Heart left ventricle (tissue), 16 donors: ENCODE data around the gene MOCS3. TPM values are rescaled to one million over a fixed set of nuclear protein-coding genes. Genes with fewer than 3 reads are reported as not detected.
A peak's percentile ranks its signal among the peaks of the same experiment; 100 is the strongest.

Experiments used
- ATAC-seq, 4 donors: fragments of 200-7000 bp; cut with Tn5 transposase; one replicate each; pipeline ENCODE4 v1.9.1; 2020 to 2022; ENCODE audit warnings: moderate library complexity in 4 of 4, mild to moderate bottlenecking in 3 of 4, moderate number of reproducible peaks in 1 of 4
- DNase-seq, 5 donors: peaks; one replicate each; pipeline ENCODE4 v3.0.0-alpha.2; 2020
- H3K27ac ChIP-seq, 12 donors: fragments of 200-600 bp; sonication (generic) in 4 of 12; one replicate each; pipeline versions ENCODE4 v1.5.0 to v1.8.0; 2016 to 2022; ENCODE audit warnings: mild to moderate bottlenecking in 2 of 12
- H3K27me3 ChIP-seq, 9 donors: fragments of 200-600 bp; sonication (generic) in 2 of 9; one replicate each; pipeline versions ENCODE4 v1.5.1 to v1.8.0; 2016 to 2022; ENCODE audit warnings: mild to moderate bottlenecking in 3 of 9
- H3K36me3 ChIP-seq, 9 donors: fragments of 200-600 bp; sonication (generic) in 2 of 9; one replicate each; pipeline versions ENCODE4 v1.5.0 to v1.8.0; 2018 to 2022; ENCODE audit warnings: mild to moderate bottlenecking in 2 of 9
- H3K4me1 ChIP-seq, 12 donors: fragments of 200-600 bp; sonication (generic) in 4 of 12; one replicate each; pipeline versions ENCODE4 v1.5.0 to v1.8.0; 2016 to 2022; ENCODE audit warnings: mild to moderate bottlenecking in 3 of 12
- H3K4me3 ChIP-seq, 12 donors: fragments of 200-600 bp; sonication (generic) in 4 of 12; one replicate each; pipeline versions ENCODE4 v1.5.0 to v1.8.0; 2017 to 2022; ENCODE audit warnings: mild to moderate bottlenecking in 9 of 12, moderate library complexity in 4 of 12
- H3K9me3 ChIP-seq, 12 donors: fragments of 200-600 bp; sonication (generic) in 4 of 12; one replicate each; pipeline versions ENCODE4 v1.5.0 to v1.8.0; 2016 to 2022; ENCODE audit warnings: mild to moderate bottlenecking in 1 of 12
- CTCF ChIP-seq, 12 donors: fragments of 200-600 bp; sonication (generic) in 4 of 12; IDR thresholded peaks; one replicate each; pipeline versions ENCODE4 v1.5.0 to v1.8.0; 2018 to 2022; ENCODE audit warnings: antibody characterized with exemption in 12 of 12, mild to moderate bottlenecking in 5 of 12
- POLR2A ChIP-seq, 2 donors: fragments of 450-650 bp; IDR thresholded peaks; one replicate each; pipeline ENCODE4 v1.6.1; 2017; ENCODE audit warnings: antibody characterized with exemption in 2 of 2, mild to moderate bottlenecking in 2 of 2, moderate library complexity in 2 of 2
- WGBS, 4 donors: extraction: QIAGEN DNeasy Blood & Tissue Kit in 2 of 4; methylation state at CpG; one replicate each; pipeline versions ENCODE4 v1.1.5 to v1.1.7; 2013 to 2018; 5-methylcytosine and 5-hydroxymethylcytosine counted together
- intact Hi-C, 10 donors: fragments of 100-400 bp; cut with DNase I; formaldehyde crosslinking; loops; one replicate each; pipeline versions ENCODE4 v1.11.1 to v1.14.2; 2022
- polyA plus RNA-seq, 2 donors: library from polyadenylated mRNA; stranded (reverse); fragments of 200-250 nt; gene quantifications; one replicate each; pipeline ENCODE4 v1.2.3, GENCODE V29; 2013
- total RNA-seq, 9 donors: library from RNA; depleted of rRNA in 2 of 9; stranded (reverse); fragments of >200 nt in 2 of 9; fragmentation: NEBNext Ultra II Directional in 3 of 9; extraction: Animal tissue kit (Norgen Biotek cat#: 25700) in 3 of 9; gene quantifications; one replicate each; pipeline versions ENCODE4 v1.1.0 to v1.2.4, GENCODE V29; 2016 to 2023
- donor health status: ischemic (EF 13 %, LVEDD 7.1; RV severe dilation, severe dysfunction).
- donor health status: healthy with polysubstance abuse.
- donor health status: DM: no; HTN: yes; CAD: no.
- donor health status: DM: no; HTN: no; CAD: no.
- donor health status: ischemic (EF 25% LVEDD 6.9; RV normal size, moderate dysfunction).
- donor health status: ischemic (EF 25% LVEDD 5.7; RV mildly dilated, moderate dysfunction).
- donor health status: healthy.
- donor health status: DM: yes; HTN: yes; CAD: no.
- donor health status: ischemic (EF 35%, LVEDD 5.7; RV mildly dilated, moderate dysfunction).
- donor health status: nonischemic (EF 11% LVEDD 7.7; RV severe dilation, severe dysfunction).
- donor health status: DM: yes; HTN: yes; CAD: no.
- donor health status: PGD.
- donor health status: ischemic (EF 29% LVEDD 5.4; RV normal size, mild dysfunction).
- donor health status: nonischemic (EF 23%, LVEDD 6.1; RV moderate dilation, normal function).

Gene MOCS3
- total and polyA plus RNA-seq, 11 donors = 1.2 to 3.9 (median 2.8) TPM

- intact Hi-C loops = no loop called here
- Histone ChIP-seq H3K27me3 (peaks cover 0 to 35% (median 0%) of the 10 kb centered on the region in 9 donors), H3K4me1 (no peaks in the 10 kb centered on the region), H3K4me3 (no peak overlapping the region), H3K9me3 (no peaks in the 10 kb centered on the region), H3K36me3 (no peaks in the 10 kb centered on the region), H3K27ac (no peak overlapping the region)
- ATAC-seq = no peak
- no peak for DNase-seq
- TF ChIP-seq CTCF (IDR thresholded peaks at IDR 0.05) (no peak), POLR2A (IDR thresholded peaks at IDR 0.05) (no peak)
- WGBS, 4 donors = 86 to 94% (median 88%) methylated on average over 4 of the region's 4 CpGs
These were observed 40.7 kb downstream of the MOCS3 start for GRCh38 chr20:50999355-50999754.

GRCh38 chr20:51001430-51002265 lies 43.0 kb downstream of the MOCS3 start:
- intact Hi-C loops = no loop called here
- 77 to 85% (median 84%) methylated on average over 20 of the region's 20 CpGs for WGBS, 4 donors
- Histone ChIP-seq H3K27ac (no peak overlapping the region), H3K4me1 (no peaks in the 10 kb centered on the region), H3K9me3 (no peaks in the 10 kb centered on the region), H3K4me3 (no peak overlapping the region), H3K36me3 (no peaks in the 10 kb centered on the region), H3K27me3 (peaks cover 0 to 35% (median 0%) of the 10 kb centered on the region in 9 donors)
- no peak for DNase-seq
- ATAC-seq = no peak
- TF ChIP-seq CTCF (IDR thresholded peaks at IDR 0.05) (no peak), POLR2A (IDR thresholded peaks at IDR 0.05) (no peak)

- DNase-seq = no peak
- Histone ChIP-seq H3K27me3 (peaks cover 0 to 28% (median 0%) of the 10 kb centered on the region in 9 donors), H3K4me1 (no peaks in the 10 kb centered on the region), H3K4me3 (no peak overlapping the region), H3K9me3 (no peaks in the 10 kb centered on the region), H3K36me3 (no peaks in the 10 kb centered on the region), H3K27ac (no peak overlapping the region)
- intact Hi-C loops = no loop called here
- no peak for TF ChIP-seq CTCF (IDR thresholded peaks at IDR 0.05)
- no peak for TF ChIP-seq POLR2A (IDR thresholded peaks at IDR 0.05)
- WGBS, 4 donors = 71 to 75% (median 73%) methylated on average over 7 of the region's 7 CpGs
- ATAC-seq = no peak
These were observed 44.0 kb downstream of the MOCS3 start for GRCh38 chr20:51002633-51003032.

GRCh38 chr20:51003753-51004152 lies 45.1 kb downstream of the MOCS3 start:
- TF ChIP-seq POLR2A (IDR thresholded peaks at IDR 0.05) = no peak
- no peak for TF ChIP-seq CTCF (IDR thresholded peaks at IDR 0.05)
- DNase-seq (peak in 1 of 5 donors; percentile 19), ATAC-seq (no peak)
- no peak overlapping the region for H3K4me3 ChIP-seq
- no peak overlapping the region for H3K27ac ChIP-seq
- H3K36me3 ChIP-seq = no peaks in the 10 kb centered on the region
- H3K9me3 ChIP-seq = no peaks in the 10 kb centered on the region
- 67 to 77% (median 70%) methylated on average over 21 of the region's 21 CpGs for WGBS, 4 donors
- H3K27me3 ChIP-seq = peaks cover 0 to 31% (median 0%) of the 10 kb centered on the region in 9 donors
- intact Hi-C loops = no loop called here
- H3K4me1 ChIP-seq = no peaks in the 10 kb centered on the region
